Loucy (cell line): ENCODE data around the gene FOXRED1.

Experiments used
- H2AFZ ChIP-seq: fragments of 200-600 bp; sonication (generic); 2 replicates; pipeline ENCODE4 v1.6.0; 2016; ENCODE audit warnings: antibody characterized with exemption, mild to moderate bottlenecking, low read length, moderate library complexity
- H3F3A ChIP-seq: fragments of 200-600 bp; 2 replicates; pipeline ENCODE4 v1.6.0; 2016; ENCODE audit warnings: antibody characterized with exemption, low read depth, mild to moderate bottlenecking
- H3K27me3 ChIP-seq: fragments of 200-600 bp; sonication (generic); 2 replicates; pipeline ENCODE4 v1.6.1; 2014; ENCODE audit warnings: low read length, mild to moderate bottlenecking; ENCODE audit not compliant: insufficient read depth, poor library complexity, severe bottlenecking
- H3K36me3 ChIP-seq: fragments of 200-600 bp; sonication (generic); 2 replicates; pipeline ENCODE4 v1.6.1; 2016; ENCODE audit warnings: low read length; ENCODE audit not compliant: insufficient read depth
- H3K4me1 ChIP-seq: fragments of 200-600 bp; sonication (generic); 2 replicates; pipeline ENCODE4 v1.5.1; 2014; ENCODE audit warnings: low read length, mild to moderate bottlenecking; ENCODE audit not compliant: insufficient read depth, poor library complexity, severe bottlenecking
- H3K4me2 ChIP-seq: fragments of 200-600 bp; sonication (generic); 2 replicates; pipeline ENCODE4 v1.6.0; 2014; ENCODE audit warnings: antibody characterized with exemption, low read length, low read depth, mild to moderate bottlenecking; ENCODE audit not compliant: poor library complexity, severe bottlenecking
- H3K4me3 ChIP-seq: fragments of 200-600 bp; sonication (generic); 2 replicates; pipeline ENCODE4 v1.5.1; 2014; ENCODE audit warnings: low read length, mild to moderate bottlenecking, mixed read lengths; ENCODE audit not compliant: poor library complexity, severe bottlenecking
- H3K79me2 ChIP-seq: fragments of 200-600 bp; sonication (generic); 2 replicates; pipeline ENCODE4 v1.6.1; 2014; ENCODE audit warnings: low read length; ENCODE audit not compliant: insufficient read depth
- H3K9ac ChIP-seq: fragments of 200-600 bp; sonication (generic); 2 replicates; pipeline ENCODE4 v1.6.0; 2014; ENCODE audit warnings: mild to moderate bottlenecking, low read depth, low read length, moderate library complexity; ENCODE audit not compliant: poor library complexity, severe bottlenecking
- H3K9me2 ChIP-seq: fragments of 200-600 bp; sonication (generic); replicated peaks from 2 replicates; pipeline ENCODE4 v1.6.1; 2016; ENCODE audit warnings: low read depth, low read length, mixed read lengths
- H3K9me3 ChIP-seq: fragments of 200-600 bp; sonication (generic); 2 replicates; pipeline ENCODE4 v1.6.1; 2014; ENCODE audit warnings: mild to moderate bottlenecking, antibody characterized with exemption, low read length, low read depth; ENCODE audit not compliant: insufficient read depth
- H4K20me1 ChIP-seq: fragments of 200-600 bp; sonication (generic); 2 replicates; pipeline ENCODE4 v1.6.0; 2014; ENCODE audit warnings: antibody characterized with exemption, low read length, mild to moderate bottlenecking; ENCODE audit not compliant: insufficient read depth, poor library complexity, severe bottlenecking
- EZH2phosphoT487 ChIP-seq: fragments of 200-600 bp; IDR thresholded peaks from 2 replicates; pipeline ENCODE4 v1.6.1; 2018; ENCODE audit warnings: antibody characterized with exemption, mild to moderate bottlenecking, moderate library complexity, borderline replicate concordance
- TF ChIP-seq, protein P1 (sequence below): fragments of 200-600 bp; sonication (generic); conservative IDR thresholded peaks from 2 replicates; pipeline ENCODE4 v1.5.1; 2014; ENCODE audit warnings: mild to moderate bottlenecking, antibody characterized with exemption, low read length

FOXRED1 gene

DNA sequence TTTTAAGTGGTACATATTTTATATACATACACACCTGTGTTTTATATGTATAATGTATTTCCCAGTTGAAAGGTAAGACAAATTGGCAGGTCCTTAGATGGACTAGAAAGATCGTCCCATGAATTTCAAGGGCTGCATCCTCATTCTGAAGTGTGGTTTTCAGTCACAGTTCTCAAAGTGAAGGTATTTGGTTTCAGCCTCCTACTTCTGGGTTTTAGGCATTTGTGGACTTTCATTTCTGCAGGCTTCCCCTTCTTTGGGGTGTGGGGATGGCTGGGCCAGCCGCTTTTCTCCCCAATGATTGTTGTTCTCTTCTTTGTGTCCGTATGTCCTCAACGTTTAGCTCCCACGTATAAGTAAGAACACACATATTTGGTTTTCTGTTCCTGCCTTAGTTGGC lies 44.9 kb downstream of the FOXRED1 start:
- Histone ChIP-seq H3K9ac (no peak overlapping the region), H3K9me2 (no peaks in the 10 kb centered on the region), H3K4me3 (no peak overlapping the region), H4K20me1 (no peaks in the 10 kb centered on the region), H3K27me3 (no peaks in the 10 kb centered on the region), H2AFZ (no peak overlapping the region), H3K36me3 (peaks cover 8% of the 10 kb centered on the region), H3K79me2 (peaks cover 42% of the 10 kb centered on the region; the same call in 1 of the 2 replicates), H3F3A (peaks cover 15% of the 10 kb centered on the region; the same call in 1 of the 2 replicates), H3K4me2 (no peak overlapping the region), H3K4me1 (peaks cover 45% of the 10 kb centered on the region), H3K9me3 (no peaks in the 10 kb centered on the region)
- no peak for TF ChIP-seq EZH2phosphoT487
- TF ChIP-seq, protein P1, sequence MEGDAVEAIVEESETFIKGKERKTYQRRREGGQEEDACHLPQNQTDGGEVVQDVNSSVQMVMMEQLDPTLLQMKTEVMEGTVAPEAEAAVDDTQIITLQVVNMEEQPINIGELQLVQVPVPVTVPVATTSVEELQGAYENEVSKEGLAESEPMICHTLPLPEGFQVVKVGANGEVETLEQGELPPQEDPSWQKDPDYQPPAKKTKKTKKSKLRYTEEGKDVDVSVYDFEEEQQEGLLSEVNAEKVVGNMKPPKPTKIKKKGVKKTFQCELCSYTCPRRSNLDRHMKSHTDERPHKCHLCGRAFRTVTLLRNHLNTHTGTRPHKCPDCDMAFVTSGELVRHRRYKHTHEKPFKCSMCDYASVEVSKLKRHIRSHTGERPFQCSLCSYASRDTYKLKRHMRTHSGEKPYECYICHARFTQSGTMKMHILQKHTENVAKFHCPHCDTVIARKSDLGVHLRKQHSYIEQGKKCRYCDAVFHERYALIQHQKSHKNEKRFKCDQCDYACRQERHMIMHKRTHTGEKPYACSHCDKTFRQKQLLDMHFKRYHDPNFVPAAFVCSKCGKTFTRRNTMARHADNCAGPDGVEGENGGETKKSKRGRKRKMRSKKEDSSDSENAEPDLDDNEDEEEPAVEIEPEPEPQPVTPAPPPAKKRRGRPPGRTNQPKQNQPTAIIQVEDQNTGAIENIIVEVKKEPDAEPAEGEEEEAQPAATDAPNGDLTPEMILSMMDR = no peak

- peaks cover 23% of the 10 kb centered on the region; the same call in 1 of the 2 replicates for H3F3A ChIP-seq
- no peaks in the 10 kb centered on the region for H3K9me2 ChIP-seq
- peak overlapping the region; percentile 69 for H3K4me3 ChIP-seq
- TF ChIP-seq EZH2phosphoT487 = no peak
- TF ChIP-seq, protein P1 = no peak
- no peaks in the 10 kb centered on the region for H3K27me3 ChIP-seq
- H4K20me1 ChIP-seq = no peaks in the 10 kb centered on the region
- H3K79me2 ChIP-seq = peaks cover 54% of the 10 kb centered on the region
- H3K4me2 ChIP-seq = peak overlapping the region; percentile 90
- no peaks in the 10 kb centered on the region for H3K9me3 ChIP-seq
- H3K9ac ChIP-seq = peak overlapping the region; percentile 89
- H3K4me1 ChIP-seq = peaks cover 41% of the 10 kb centered on the region
- no peak overlapping the region for H2AFZ ChIP-seq
- peaks cover 8% of the 10 kb centered on the region for H3K36me3 ChIP-seq
Measured at GRCh38 chr11:126317432-126317755, 48.4 kb downstream of the FOXRED1 start.

DNA sequence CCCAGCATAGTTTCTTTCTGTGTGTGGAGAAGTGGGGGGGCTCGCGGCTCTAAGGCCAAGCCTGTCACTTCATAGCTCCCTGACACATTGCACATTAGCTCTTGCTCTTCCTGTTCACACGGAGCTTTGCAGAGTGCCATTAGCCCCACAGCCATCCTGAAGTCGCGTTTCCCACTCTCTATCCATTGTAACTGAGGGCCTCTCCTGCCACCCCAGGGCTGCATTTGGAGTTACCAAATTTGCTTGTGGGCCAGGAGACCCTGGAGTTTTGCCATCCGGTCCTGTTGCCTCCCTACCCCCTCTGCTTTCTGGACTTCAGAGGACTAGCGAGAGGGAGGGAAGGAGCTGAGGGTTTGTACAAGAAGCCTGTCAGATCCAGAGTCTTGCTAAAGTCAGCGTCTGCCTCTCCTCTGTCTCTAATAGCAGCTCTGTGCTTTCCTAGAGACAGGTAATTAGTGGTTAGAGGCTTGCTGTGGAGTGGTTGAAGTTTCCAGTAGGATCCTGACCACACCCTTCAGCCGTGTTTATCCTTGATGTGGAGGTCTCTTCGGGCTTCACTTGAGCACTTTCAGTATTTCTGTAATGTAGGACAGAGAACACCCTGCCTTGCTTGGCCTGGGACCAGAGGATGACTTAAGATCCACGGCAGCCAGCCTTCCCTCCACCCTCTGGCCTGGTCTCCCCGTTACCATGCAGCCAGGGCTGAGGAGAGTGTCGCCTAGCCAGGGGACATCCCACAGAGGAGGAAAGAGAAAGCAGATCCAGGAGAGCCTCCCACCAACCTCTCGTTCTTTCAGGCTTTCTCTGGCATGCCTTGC lies 49.0 kb downstream of the FOXRED1 start:
- Histone ChIP-seq H3K27me3 (no peaks in the 10 kb centered on the region), H3K36me3 (peaks cover 8% of the 10 kb centered on the region), H2AFZ (no peak overlapping the region), H3K9me2 (no peaks in the 10 kb centered on the region), H3K4me1 (peaks cover 38% of the 10 kb centered on the region), H3K9me3 (no peaks in the 10 kb centered on the region), H3K79me2 (peaks cover 51% of the 10 kb centered on the region), H3F3A (peaks cover 23% of the 10 kb centered on the region; the same call in 1 of the 2 replicates), H3K4me3 (peak overlapping the region; percentile 69), H3K4me2 (peak overlapping the region; percentile 90), H4K20me1 (no peaks in the 10 kb centered on the region), H3K9ac (peak overlapping the region; percentile 89)
- TF ChIP-seq EZH2phosphoT487 = no peak
